ENCODE measurements around the gene CHID1.

CHID1 gene

GRCh38 chr11:910589-911030, at the start of gene CHID1:
CHID1 (minus strand) TSS chr11:910810; CDS start chr11:904816, 5,994 bp downstream.
- Histone ChIP-seq H3K4me2 (ENCODE audit: low read length) (peak within 1 kb of the TSS; percentile 98), H3K79me2 (ENCODE audit: control insufficient read depth, low read length) (peaks cover 46% of the 10 kb centered on the region), H3K9me3 (ENCODE audit: control insufficient read depth, insufficient read depth, low read length) (no peaks in the 10 kb centered on the region), H3K27me3 (ENCODE audit: control insufficient read depth, low read length) (no peaks in the 10 kb centered on the region), H4K20me1 (ENCODE audit: control insufficient read depth, insufficient read depth, low read depth, low read length) (0 out of 2 replicates have a peak, but pooled peaks cover 3% of the 10 kb centered on the region), H3K4me1 (ENCODE audit: control insufficient read depth, low read length) (peaks cover 24% of the 10 kb centered on the region), H3K36me3 (ENCODE audit: control insufficient read depth, low read length) (peaks cover 26% of the 10 kb centered on the region), H3K4me3 (ENCODE audit: low read length) (peak within 1 kb of the TSS; percentile 98), H3K27ac (ENCODE audit: low read depth, low read length) (peak within 1 kb of the TSS; percentile 51), H3K9me2 (replicated peaks; ENCODE audit: control insufficient read depth, low read length) (no peaks in the 10 kb centered on the region), H3F3A (ENCODE audit: control insufficient read depth, insufficient read depth) (no peaks in the 10 kb centered on the region)
- TF ChIP-seq CTCF (IDR thresholded peaks at IDR 0.05; ENCODE audit: low read depth, low read length, poor library complexity, severe bottlenecking) (no peak), EZH2phosphoT487 (IDR thresholded peaks at IDR 0.05; ENCODE audit: borderline replicate concordance, low read length) (no peak)

DNA sequence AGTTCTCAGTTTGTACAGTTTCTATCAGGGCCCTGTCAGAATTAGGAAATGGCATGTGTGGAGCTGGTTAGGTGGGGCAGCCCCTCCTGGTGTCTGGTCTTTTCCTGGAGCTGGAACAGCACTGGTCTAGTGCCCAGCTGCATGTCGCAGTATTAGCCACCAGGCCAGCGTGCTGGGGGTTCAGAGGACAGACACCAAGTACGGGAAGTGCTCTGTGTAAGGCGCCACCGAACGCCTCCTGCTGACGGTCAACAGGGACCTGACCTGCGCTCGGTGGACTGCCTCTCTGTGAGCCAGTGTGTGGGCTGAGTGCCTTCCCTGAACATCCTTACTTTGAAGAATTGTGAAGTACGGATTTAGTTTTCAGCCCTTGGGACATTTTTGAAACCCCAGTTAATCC, 49.0 kb upstream of the CHID1 start:
- TF ChIP-seq CTCF (IDR thresholded peaks at IDR 0.05; ENCODE audit: low read depth, low read length, poor library complexity, severe bottlenecking) (no peak), EZH2phosphoT487 (IDR thresholded peaks at IDR 0.05; ENCODE audit: borderline replicate concordance, low read length) (no peak)
- H3K36me3 ChIP-seq (ENCODE audit: control insufficient read depth, low read length): peaks cover 9% of the 10 kb centered on the region; the same call in 1 of the 2 replicates

GRCh38 chr11:959027-959426, 48.4 kb upstream of the CHID1 start:
- H3K36me3 ChIP-seq (ENCODE audit: control insufficient read depth, low read length): peaks cover 9% of the 10 kb centered on the region; the same call in 1 of the 2 replicates
- H3K27me3 ChIP-seq (ENCODE audit: control insufficient read depth, low read length): no peaks in the 10 kb centered on the region
- TF ChIP-seq EZH2phosphoT487 (IDR thresholded peaks at IDR 0.05; ENCODE audit: borderline replicate concordance, low read length): no peak
- no peaks in the 10 kb centered on the region for H3F3A ChIP-seq (ENCODE audit: control insufficient read depth, insufficient read depth)
- no peaks in the 10 kb centered on the region for H3K4me1 ChIP-seq (ENCODE audit: control insufficient read depth, low read length)
- no peaks in the 10 kb centered on the region for H3K9me2 ChIP-seq (replicated peaks; ENCODE audit: control insufficient read depth, low read length)
- no peak overlapping the region for H3K4me3 ChIP-seq (ENCODE audit: low read length)
- no peak overlapping the region for H3K27ac ChIP-seq (ENCODE audit: low read depth, low read length)
- no peak overlapping the region for H3K4me2 ChIP-seq (ENCODE audit: low read length)
- H3K79me2 ChIP-seq (ENCODE audit: control insufficient read depth, low read length): peaks cover 30% of the 10 kb centered on the region
- H3K9me3 ChIP-seq (ENCODE audit: control insufficient read depth, insufficient read depth, low read length): no peaks in the 10 kb centered on the region
- peaks cover 4% of the 10 kb centered on the region; the same call in 1 of the 2 replicates for H4K20me1 ChIP-seq (ENCODE audit: control insufficient read depth, insufficient read depth, low read depth, low read length)

More for the DNA sequence above, 49.0 kb upstream of the CHID1 start:
- Histone ChIP-seq H4K20me1 (ENCODE audit: control insufficient read depth, insufficient read depth, low read depth, low read length) (peaks cover 4% of the 10 kb centered on the region; the same call in 1 of the 2 replicates), H3K27me3 (ENCODE audit: control insufficient read depth, low read length) (no peaks in the 10 kb centered on the region), H3K9me2 (replicated peaks; ENCODE audit: control insufficient read depth, low read length) (no peaks in the 10 kb centered on the region), H3K4me2 (ENCODE audit: low read length) (no peak overlapping the region), H3F3A (ENCODE audit: control insufficient read depth, insufficient read depth) (no peaks in the 10 kb centered on the region), H3K79me2 (ENCODE audit: control insufficient read depth, low read length) (peaks cover 24% of the 10 kb centered on the region), H3K4me3 (ENCODE audit: low read length) (no peak overlapping the region), H3K4me1 (ENCODE audit: control insufficient read depth, low read length) (no peaks in the 10 kb centered on the region), H3K27ac (ENCODE audit: low read depth, low read length) (no peak overlapping the region), H3K9me3 (ENCODE audit: control insufficient read depth, insufficient read depth, low read length) (no peaks in the 10 kb centered on the region)

GRCh38 chr11:958101-958500, 47.5 kb upstream of the CHID1 start:
- Histone ChIP-seq H3K36me3 (ENCODE audit: control insufficient read depth, low read length) (peaks cover 9% of the 10 kb centered on the region; the same call in 1 of the 2 replicates), H3K79me2 (ENCODE audit: control insufficient read depth, low read length) (peaks cover 31% of the 10 kb centered on the region)
- TF ChIP-seq EZH2phosphoT487 (IDR thresholded peaks at IDR 0.05; ENCODE audit: borderline replicate concordance, low read length) (no peak), CTCF (IDR thresholded peaks at IDR 0.05; ENCODE audit: low read depth, low read length, poor library complexity, severe bottlenecking) (no peak)

More at GRCh38 chr11:958101-958500, 47.5 kb upstream of the CHID1 start:
- Histone ChIP-seq H3K9me3 (ENCODE audit: control insufficient read depth, insufficient read depth, low read length) (no peaks in the 10 kb centered on the region), H3F3A (ENCODE audit: control insufficient read depth, insufficient read depth) (no peaks in the 10 kb centered on the region), H4K20me1 (ENCODE audit: control insufficient read depth, insufficient read depth, low read depth, low read length) (peaks cover 4% of the 10 kb centered on the region; the same call in 1 of the 2 replicates), H3K9me2 (replicated peaks; ENCODE audit: control insufficient read depth, low read length) (no peaks in the 10 kb centered on the region), H3K4me2 (ENCODE audit: low read length) (no peak overlapping the region), H3K27me3 (ENCODE audit: control insufficient read depth, low read length) (no peaks in the 10 kb centered on the region), H3K27ac (ENCODE audit: low read depth, low read length) (no peak overlapping the region), H3K4me1 (ENCODE audit: control insufficient read depth, low read length) (no peaks in the 10 kb centered on the region), H3K4me3 (ENCODE audit: low read length) (no peak overlapping the region)
